Keratinocyte (primary cell): Measurements from ENCODE around the gene L3MBTL4. TPM values are rescaled to one million over a fixed set of nuclear protein-coding genes. Genes with fewer than 3 reads are reported as not detected.

Experiments used
- DNase-seq: peaks from one replicate; pipeline ENCODE4 v3.0.0-alpha.2; 2011; ENCODE audit warnings: low read depth, missing footprints, low spot score
- FAIRE-seq: peaks from 2 replicates; lab custom pipeline; 2011; peaks lifted over from hg19 to GRCh38; lab: Jason Lieb, UNC
- H2AFZ ChIP-seq: 2 replicates; pipeline ENCODE4 v1.6.0; 2012; ENCODE audit warnings: low read length, control low read depth, inconsistent platforms; ENCODE audit not compliant: control insufficient read depth
- H3K27ac ChIP-seq: 2 replicates; pipeline ENCODE4 v1.5.1; 2011; ENCODE audit warnings: low read length; ENCODE audit not compliant: control insufficient read depth, insufficient read depth
- H3K27me3 ChIP-seq: 3 replicates; pipeline ENCODE4 v1.6.0; 2011; ENCODE audit warnings: low read length; ENCODE audit not compliant: control insufficient read depth, insufficient read depth; ENCODE audit errors: extremely low read depth
- H3K36me3 ChIP-seq, 2 experiments: 2 replicates in 1 of 2; 3 replicates in 1 of 2; pipeline ENCODE4 v1.5.1; 2011; ENCODE audit warnings: low read length in 2 of 2, mild to moderate bottlenecking in 1 of 2; ENCODE audit not compliant: control insufficient read depth in 2 of 2, insufficient read depth in 2 of 2; ENCODE audit errors: extremely low read depth in 1 of 2
- H3K4me1 ChIP-seq: 3 replicates; pipeline ENCODE4 v1.5.1; 2011; ENCODE audit warnings: low read length; ENCODE audit not compliant: control insufficient read depth, insufficient read depth; ENCODE audit errors: extremely low read depth
- H3K4me2 ChIP-seq: 3 replicates; pipeline ENCODE4 v1.6.0; 2011; ENCODE audit warnings: low read depth, low read length; ENCODE audit not compliant: control insufficient read depth, insufficient read depth; ENCODE audit errors: extremely low read depth
- H3K4me3 ChIP-seq, 3 experiments: fragments of 200-600 bp in 1 of 3; sonication (generic) in 1 of 3; 2 replicates in 2 of 3; 3 replicates in 1 of 3; pipeline ENCODE4 v1.5.1; 2011 to 2016; ENCODE audit warnings: low read length in 3 of 3, mild to moderate bottlenecking in 3 of 3, control low read depth in 2 of 3, inconsistent platforms in 1 of 3, low read depth in 1 of 3, mixed read lengths in 1 of 3, mixed run types in 1 of 3, moderate library complexity in 1 of 3; ENCODE audit not compliant: control insufficient read depth in 2 of 3, insufficient read depth in 2 of 3; ENCODE audit errors: extremely low read depth in 1 of 3
- H3K79me2 ChIP-seq: 2 replicates; pipeline ENCODE4 v1.6.0; 2012; ENCODE audit warnings: low read length; ENCODE audit not compliant: control insufficient read depth, insufficient read depth
- H3K9ac ChIP-seq: 3 replicates; pipeline ENCODE4 v1.6.0; 2011; ENCODE audit warnings: low read length; ENCODE audit not compliant: control insufficient read depth, insufficient read depth; ENCODE audit errors: extremely low read depth
- H3K9me1 ChIP-seq: 3 replicates; pipeline ENCODE4 v1.6.0; 2011; ENCODE audit warnings: low read length; ENCODE audit not compliant: control insufficient read depth, insufficient read depth; ENCODE audit errors: extremely low read depth
- H3K9me3 ChIP-seq: 2 replicates; pipeline ENCODE4 v1.5.1; 2012; ENCODE audit warnings: low read depth, low read length; ENCODE audit not compliant: control insufficient read depth
- H4K20me1 ChIP-seq: 3 replicates; pipeline ENCODE4 v1.6.0; 2011; ENCODE audit warnings: low read length; ENCODE audit not compliant: control insufficient read depth, insufficient read depth; ENCODE audit errors: extremely low read depth
- CTCF ChIP-seq, 3 experiments: IDR thresholded peaks in 1 of 3; conservative IDR thresholded peaks in 1 of 3; optimal IDR thresholded peaks in 1 of 3; 2 replicates in 2 of 3; 3 replicates in 1 of 3; pipeline versions ENCODE3 to v1.5.1; 2011; ENCODE audit warnings: low read length in 3 of 3, mild to moderate bottlenecking in 3 of 3, moderate library complexity in 2 of 3, control low read depth in 1 of 3, inconsistent platforms in 1 of 3; ENCODE audit not compliant: insufficient read depth in 2 of 3; ENCODE audit errors: extremely low read depth in 1 of 3
- EZH2 ChIP-seq: IDR thresholded peaks from one replicate; pipeline ENCODE4 v1.6.1; 2012; ENCODE audit warnings: inconsistent platforms, mild to moderate bottlenecking, low read length, moderate library complexity
- dilution Hi-C: fragments of 300-500 bp; cut with MboI; formaldehyde crosslinking; loops from one replicate; pipeline ENCODE4 v1.7.0; 2020; ENCODE audit warnings: low sequenced_read_pairs; ENCODE audit not compliant: extremely low pct_ligation_motif_present
- polyA plus RNA-seq, 5 experiments: library from polyadenylated mRNA; depleted of rRNA in 3 of 5; stranded (reverse) in 3 of 5; stranded (forward) in 1 of 5; unstranded in 1 of 5; fragments of >200 nt; gene quantifications; 1 replicate in 1 of 5; 2 replicates in 3 of 5; 3 replicates in 1 of 5; pipeline versions ENCODE4 v1.2.1 to v1.2.3, GENCODE V29; 2011 to 2012; ENCODE audit warnings: missing spikeins in 2 of 5, low read depth in 1 of 5, low replicate concordance in 1 of 5

Gene L3MBTL4
- polyA plus RNA-seq, 1 donor (not counting 4 experiments of a cell fraction or from before 2014, with no cell fraction given) = 0.17 TPM

GRCh38 chr18:6281874-6282273 is 132.8 kb downstream of the L3MBTL4 start:
- Histone ChIP-seq H3K27ac (no peak overlapping the region), H3K9ac (no peak overlapping the region), H3K27me3 (no peaks in the 10 kb centered on the region), H3K4me2 (no peak overlapping the region), H2AFZ (no peak overlapping the region), H3K9me1 (no peaks in the 10 kb centered on the region), H3K79me2 (no peaks in the 10 kb centered on the region), H4K20me1 (no peaks in the 10 kb centered on the region), H3K4me3 (no peak overlapping the region), H3K36me3 (no peaks in the 10 kb centered on the region), H3K9me3 (no peaks in the 10 kb centered on the region), H3K4me1 (no peaks in the 10 kb centered on the region)
- no peak for TF ChIP-seq CTCF (optimal IDR thresholded peaks at IDR 0.05 in 1 of 3, IDR thresholded peaks at IDR 0.05 in 1 of 3, conservative IDR thresholded peaks at IDR 0.05 in 1 of 3; ENCODE audit: extremely low read depth in 1 of 3, insufficient read depth in 2 of 3, low read length in 3 of 3)
- no peak for TF ChIP-seq EZH2
- dilution Hi-C loops = no loop called here
- no peak for FAIRE-seq
- DNase-seq = no peak

- H4K20me1 ChIP-seq = no peaks in the 10 kb centered on the region
- DNase-seq (no peak), FAIRE-seq (no peak)
- H3K4me2 ChIP-seq = no peak overlapping the region
- no peaks in the 10 kb centered on the region for H3K79me2 ChIP-seq
- no peak overlapping the region for H3K27ac ChIP-seq
- no peak overlapping the region for H3K9ac ChIP-seq
- H3K9me1 ChIP-seq = no peaks in the 10 kb centered on the region
- H3K36me3 ChIP-seq = no peaks in the 10 kb centered on the region
- no peak for TF ChIP-seq EZH2
- TF ChIP-seq CTCF (optimal IDR thresholded peaks at IDR 0.05 in 1 of 3, IDR thresholded peaks at IDR 0.05 in 1 of 3, conservative IDR thresholded peaks at IDR 0.05 in 1 of 3; ENCODE audit: extremely low read depth in 1 of 3, insufficient read depth in 2 of 3, low read length in 3 of 3) = no peak
- H3K27me3 ChIP-seq = no peaks in the 10 kb centered on the region
- no peak overlapping the region for H2AFZ ChIP-seq
- H3K9me3 ChIP-seq = no peaks in the 10 kb centered on the region
- no peaks in the 10 kb centered on the region for H3K4me1 ChIP-seq
- dilution Hi-C loops = no loop called here
- no peak overlapping the region for H3K4me3 ChIP-seq
Observed at GRCh38 chr18:6280211-6280743, 134.4 kb downstream of the L3MBTL4 start.
